ENCODE data around the gene PRKAB2.
"Not testable (repeated sequence)": the region's sequence is repeated elsewhere in the genome, so short reads cannot be mapped to it uniquely, and the experiment has no call there.

PRKAB2 gene

DNA sequence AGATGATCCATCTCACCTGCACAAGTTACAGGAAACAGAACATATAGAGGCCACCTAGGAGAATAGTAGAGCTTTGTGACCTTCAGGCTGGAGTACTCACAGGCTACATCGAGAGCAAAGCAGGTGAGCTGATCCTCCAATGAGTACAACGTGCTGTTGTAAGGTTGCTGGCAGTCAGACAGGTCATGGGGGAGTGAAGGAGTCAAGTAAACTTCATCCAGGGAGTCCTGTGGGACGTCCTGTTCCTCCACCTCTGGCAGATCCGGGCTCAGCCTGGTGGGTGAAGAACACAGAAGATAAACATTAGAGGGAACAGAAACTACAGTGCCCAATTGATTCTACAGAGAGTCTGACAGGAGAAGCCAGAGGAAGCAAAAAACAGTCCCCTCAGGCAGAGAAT is 62.5 kb downstream of the PRKAB2 start:
- no peak for DNase-seq (ENCODE audit: low spot score)

DNA sequence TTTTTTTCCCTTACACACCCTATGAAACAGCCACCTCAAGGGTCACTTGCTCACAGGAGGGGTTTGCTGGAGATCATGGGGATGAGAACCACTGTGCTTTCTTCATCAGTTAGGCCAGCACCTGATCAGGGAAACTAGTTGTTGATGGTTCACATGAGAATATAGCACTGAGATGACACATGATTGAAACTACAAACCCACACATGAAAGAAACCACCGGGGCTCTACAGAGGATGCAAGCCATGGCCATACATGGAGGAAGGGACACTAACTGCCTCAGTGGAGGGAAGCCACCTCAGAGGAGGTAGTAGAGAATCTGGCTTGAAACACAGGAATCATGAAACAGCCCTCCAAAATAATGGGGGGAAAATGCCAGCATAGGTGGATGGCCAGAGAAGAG is 63.2 kb downstream of the PRKAB2 start:
- no peak for DNase-seq (ENCODE audit: low spot score)

DNA sequence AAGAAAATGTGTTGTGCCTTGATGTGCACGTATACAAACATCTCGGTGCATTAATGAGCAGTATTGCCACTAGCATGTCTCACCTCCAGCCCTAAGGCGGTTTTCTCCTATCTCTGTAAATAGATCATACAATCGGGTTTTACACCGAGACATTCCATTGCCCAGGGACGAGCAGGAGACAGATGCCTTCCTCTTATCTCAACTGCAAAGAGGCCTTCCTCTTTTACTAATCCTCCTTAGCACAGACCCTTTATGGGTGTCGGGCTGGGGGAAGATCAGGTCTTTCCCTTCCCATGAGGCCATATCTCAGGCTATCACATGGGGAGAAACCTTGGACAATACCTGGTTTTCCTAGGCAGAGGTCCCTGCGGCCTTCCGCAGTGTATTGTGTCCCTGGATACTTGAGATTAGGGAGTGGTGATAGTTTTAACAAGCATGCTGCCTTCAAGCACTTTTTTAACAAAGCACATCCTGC is 65.8 kb downstream of the PRKAB2 start:
- not testable (repeated sequence) for DNase-seq (ENCODE audit: low spot score)

DNA sequence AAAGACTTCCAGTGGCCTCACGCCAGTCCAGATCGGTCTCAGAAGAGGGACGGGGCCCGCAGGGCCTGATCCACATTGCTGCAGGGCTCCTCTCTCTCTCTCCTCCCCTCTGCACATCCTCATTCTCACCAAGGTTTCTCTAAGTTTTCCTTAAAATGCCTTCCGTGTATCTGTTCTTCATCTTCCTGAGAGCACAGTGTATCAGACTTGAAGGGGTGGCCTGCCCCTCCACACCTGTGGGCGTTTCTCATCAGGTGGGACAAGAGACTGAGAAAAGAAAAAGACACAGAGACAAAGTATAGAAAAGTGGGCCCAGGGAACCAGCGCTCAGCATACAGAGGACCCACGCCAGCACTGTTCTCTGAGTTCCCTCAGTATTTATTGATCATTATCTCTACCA is 66.4 kb downstream of the PRKAB2 start:
- no peak for DNase-seq (ENCODE audit: low spot score)

All from AG08395 (cell line).